ENCODE measurements around the gene FGFR1OP2.
"Not testable (repeated sequence)": the region's sequence is repeated elsewhere in the genome, so short reads cannot be mapped to it uniquely, and the experiment has no call there.

The FGFR1OP2 gene

GRCh38 chr12:26937863-26938700, at the start of gene FGFR1OP2, which contains the start of gene INTS13:
Gene FGFR1OP2 (plus strand): TSS chr12:26938470. CDS start chr12:26954159, 15,689 bp downstream.
Gene INTS13 (minus strand): TSS chr12:26937981. CDS start chr12:26936803, 1,178 bp downstream.
- peak; percentile 91 to 98 (median 95) for DNase-seq (ENCODE audit: low read depth in 3 of 3)

- no peak for DNase-seq (ENCODE audit: low read depth in 3 of 3)
Observed at GRCh38 chr12:26890784-26891183, 47.5 kb upstream of the FGFR1OP2 start.

GRCh38 chr12:26891704-26892103, 46.6 kb upstream of the FGFR1OP2 start:
- no peak for DNase-seq (ENCODE audit: low read depth in 3 of 3)

- DNase-seq (ENCODE audit: low read depth in 3 of 3): no peak
Observed at GRCh38 chr12:26895672-26896071, 42.6 kb upstream of the FGFR1OP2 start.

GRCh38 chr12:26896913-26897312, 41.4 kb upstream of the FGFR1OP2 start:
- DNase-seq (ENCODE audit: low read depth in 3 of 3): no peak

- DNase-seq (ENCODE audit: low read depth in 3 of 3): not testable (repeated sequence)
Observed at GRCh38 chr12:26903396-26903795, 34.9 kb upstream of the FGFR1OP2 start.

- DNase-seq (ENCODE audit: low read depth in 3 of 3): no peak
Observed at GRCh38 chr12:26906024-26906423, 32.2 kb upstream of the FGFR1OP2 start.

GRCh38 chr12:26906704-26907103, 31.6 kb upstream of the FGFR1OP2 start:
- DNase-seq (ENCODE audit: low read depth in 3 of 3): no peak

- DNase-seq (ENCODE audit: low read depth in 3 of 3): no peak
Observed at GRCh38 chr12:26918321-26919215, 19.7 kb upstream of the FGFR1OP2 start.

GRCh38 chr12:26919216-26919555, 19.1 kb upstream of the FGFR1OP2 start:
- DNase-seq (ENCODE audit: low read depth in 3 of 3): no peak

GRCh38 chr12:26921886-26922285, 16.4 kb upstream of the FGFR1OP2 start:
- no peak for DNase-seq (ENCODE audit: low read depth in 3 of 3)

- no peak for DNase-seq (ENCODE audit: low read depth in 3 of 3)
Observed at GRCh38 chr12:26928661-26929060, 9.6 kb upstream of the FGFR1OP2 start.

GRCh38 chr12:26929590-26929989, 8.7 kb upstream of the FGFR1OP2 start:
- no peak for DNase-seq (ENCODE audit: low read depth in 3 of 3)

- no peak for DNase-seq (ENCODE audit: low read depth in 3 of 3)
Observed at GRCh38 chr12:26935636-26936378, 2.5 kb upstream of the FGFR1OP2 start.

- no peak for DNase-seq (ENCODE audit: low read depth in 3 of 3)
Observed at GRCh38 chr12:26936559-26937442, 1.5 kb upstream of the FGFR1OP2 start.

- no peak for DNase-seq (ENCODE audit: low read depth in 3 of 3)
Observed at GRCh38 chr12:26937443-26937862, 817 bp upstream of the FGFR1OP2 start.

- peak in 1 of 3 experiments; percentile 19 for DNase-seq (ENCODE audit: low read depth in 3 of 3)
Observed at GRCh38 chr12:26938701-26939062, 412 bp downstream of the FGFR1OP2 start.

- no peak for DNase-seq (ENCODE audit: low read depth in 3 of 3)
Observed at GRCh38 chr12:26939192-26939832, 1.0 kb downstream of the FGFR1OP2 start.

GRCh38 chr12:26939953-26940352, 1.7 kb downstream of the FGFR1OP2 start:
- DNase-seq (ENCODE audit: low read depth in 3 of 3): no peak

GRCh38 chr12:26940516-26941214, 2.4 kb downstream of the FGFR1OP2 start:
- peak in 1 of 3 experiments; percentile 5 for DNase-seq (ENCODE audit: low read depth in 3 of 3)

All from stimulated activated CD4-positive, alpha-beta T cell treated with anti-CD3 and anti-CD28 coated beads, TNF-alpha, amount 100 ng/mL, for 24 hours (primary cell).